HG02884 (cell line): ENCODE data around the gene FMN1.

Experiments
- ATAC-seq: cut with Tn5 transposase; IDR thresholded peaks from one replicate; pipeline ENCODE4 v1.9.1; 2021; ENCODE audit warnings: mild to moderate bottlenecking, moderate library complexity; ENCODE audit not compliant: unreplicated experiment

The FMN1 gene

DNA sequence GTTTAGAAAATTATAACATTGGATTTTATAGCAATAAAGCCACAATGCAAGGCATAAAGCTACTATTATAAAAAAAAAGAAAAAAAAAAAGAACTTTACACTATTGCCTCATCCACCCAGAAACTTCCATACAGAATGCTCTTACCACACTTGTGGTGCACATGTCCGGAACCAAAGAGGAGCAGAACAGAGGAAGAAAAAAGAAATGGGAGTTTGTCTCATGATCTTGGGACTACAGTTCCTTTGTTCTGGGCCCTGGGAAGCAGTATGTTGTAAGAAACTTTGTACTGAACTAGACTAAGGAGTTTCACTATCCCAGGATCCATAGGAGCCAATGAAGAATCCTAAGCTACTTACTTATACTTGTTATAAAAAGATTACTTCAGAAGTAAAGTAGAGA lies 36.1 kb downstream of the FMN1 start:
- ATAC-seq: no peak

DNA sequence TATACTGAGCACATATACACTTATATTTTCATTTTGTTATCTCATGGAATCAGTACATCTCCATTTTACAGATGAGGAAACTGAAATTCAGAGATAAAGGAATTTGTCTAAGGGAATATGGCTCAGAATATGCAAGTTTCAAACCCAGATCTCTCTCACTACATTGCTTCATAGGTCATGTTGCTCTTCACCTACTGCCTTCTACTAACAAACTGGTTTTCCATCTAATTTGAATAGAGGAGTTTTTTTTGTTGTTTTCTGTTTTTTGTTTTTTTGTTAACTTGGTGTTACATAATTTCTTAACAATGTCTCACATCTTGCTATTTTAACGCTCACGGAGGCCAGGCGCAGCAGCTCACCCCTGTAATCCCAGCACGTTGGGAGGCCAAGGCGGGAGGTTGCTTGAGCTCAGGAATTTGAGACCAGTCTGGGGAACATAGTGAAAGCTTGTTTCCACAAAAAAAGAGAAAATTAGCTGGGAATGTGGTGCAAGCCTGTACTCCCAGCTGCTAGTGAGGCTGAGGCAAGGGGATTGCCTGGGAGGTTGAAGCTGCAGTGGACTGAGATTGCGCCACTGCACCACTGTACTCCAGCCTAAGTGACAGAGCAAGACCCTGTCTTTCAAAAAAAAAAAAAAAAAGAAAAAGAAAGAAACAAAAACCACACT lies 37.0 kb downstream of the FMN1 start:
- ATAC-seq: no peak

DNA sequence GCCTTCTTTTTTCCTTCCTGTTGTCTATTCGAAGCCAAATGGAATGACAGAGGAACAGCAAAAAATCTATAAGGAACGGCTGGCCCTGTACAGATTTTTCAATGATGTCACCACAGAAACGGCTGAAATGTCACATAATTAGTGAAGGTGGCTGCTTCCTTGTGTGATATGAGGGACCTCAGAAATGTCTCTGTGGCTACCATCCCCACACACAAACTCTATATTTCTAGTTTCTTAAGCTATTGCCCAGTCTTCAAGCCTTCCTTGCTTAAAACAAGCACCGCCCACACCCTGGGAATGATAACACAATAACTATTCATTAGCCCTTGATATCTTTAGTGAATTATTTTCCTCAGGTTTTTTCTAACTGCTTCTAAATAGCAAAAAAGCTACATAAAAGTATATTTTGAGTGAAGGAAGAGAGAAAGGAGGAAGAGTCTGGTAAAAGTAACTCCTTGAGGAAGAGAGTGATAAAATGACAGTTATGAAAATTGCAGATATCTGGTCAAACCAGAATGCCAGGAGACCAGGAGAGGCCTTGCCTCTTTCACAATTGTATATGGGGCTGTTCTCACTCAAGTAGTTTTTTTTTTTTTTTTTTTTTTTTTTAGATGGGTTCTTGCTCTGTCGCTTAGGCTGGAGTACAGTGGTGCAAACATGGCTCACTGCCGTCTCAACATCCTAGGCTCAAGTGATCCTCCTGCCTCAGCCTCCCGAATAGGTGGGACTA lies 38.7 kb downstream of the FMN1 start:
- ATAC-seq: no peak

DNA sequence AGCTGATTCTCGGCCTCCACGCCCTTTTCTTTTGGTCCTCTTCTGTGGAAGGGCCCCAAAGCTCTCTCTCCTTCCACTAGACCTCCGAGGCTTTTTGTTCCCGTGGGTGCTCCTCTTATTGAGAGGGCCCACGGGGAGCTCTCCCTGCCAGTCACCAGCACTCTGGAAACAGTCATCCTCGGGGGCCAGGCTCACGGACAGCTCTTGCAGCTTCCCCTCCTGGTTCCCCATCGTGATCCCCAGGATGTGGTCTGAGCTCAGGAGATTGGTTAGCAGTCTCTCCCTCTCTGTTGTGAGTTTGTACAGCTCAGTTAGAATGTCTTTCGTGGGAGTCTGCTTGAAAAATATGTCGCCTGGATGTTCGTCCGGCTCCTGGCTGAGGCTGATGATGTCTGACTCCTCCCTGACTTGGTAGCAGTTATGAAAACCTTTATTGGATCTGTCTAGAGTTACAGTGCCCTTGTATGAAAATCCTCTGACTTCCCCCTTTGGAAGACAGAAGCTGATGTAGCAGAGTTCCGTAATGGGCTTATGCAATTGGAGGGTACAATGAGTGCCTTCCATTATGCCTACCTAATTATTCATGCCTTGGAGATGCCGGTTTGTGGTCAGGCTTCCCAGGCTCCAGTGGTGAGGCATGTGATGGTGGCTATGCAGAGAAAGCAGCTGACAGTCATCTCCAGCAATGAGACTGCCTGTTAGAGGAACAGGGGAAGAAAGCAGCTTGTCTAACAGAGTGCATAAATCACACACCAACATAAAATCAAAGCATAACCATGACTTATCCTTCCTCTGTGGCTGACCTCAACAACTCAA lies 40.0 kb downstream of the FMN1 start:
- ATAC-seq: no peak

DNA sequence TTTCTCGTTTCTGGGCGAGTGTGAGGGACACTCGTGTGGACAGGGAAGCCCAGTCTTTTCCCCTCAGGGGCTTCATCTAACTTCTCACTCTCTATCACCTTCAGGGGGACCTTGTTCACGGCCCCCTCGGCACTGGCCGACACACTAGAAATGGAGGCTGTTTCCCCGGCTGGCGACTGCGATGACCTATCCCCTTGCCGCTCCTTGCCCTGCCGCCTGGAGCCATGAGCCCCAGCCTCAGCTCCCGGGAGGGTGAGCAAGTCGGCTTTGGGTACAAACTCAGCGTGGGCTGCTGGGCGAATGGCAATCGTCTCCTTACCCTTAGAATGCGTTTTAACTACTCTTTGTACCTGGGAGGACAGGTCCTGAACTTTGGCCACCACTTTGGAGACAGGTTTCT lies 41.0 kb downstream of the FMN1 start:
- no peak for ATAC-seq

DNA sequence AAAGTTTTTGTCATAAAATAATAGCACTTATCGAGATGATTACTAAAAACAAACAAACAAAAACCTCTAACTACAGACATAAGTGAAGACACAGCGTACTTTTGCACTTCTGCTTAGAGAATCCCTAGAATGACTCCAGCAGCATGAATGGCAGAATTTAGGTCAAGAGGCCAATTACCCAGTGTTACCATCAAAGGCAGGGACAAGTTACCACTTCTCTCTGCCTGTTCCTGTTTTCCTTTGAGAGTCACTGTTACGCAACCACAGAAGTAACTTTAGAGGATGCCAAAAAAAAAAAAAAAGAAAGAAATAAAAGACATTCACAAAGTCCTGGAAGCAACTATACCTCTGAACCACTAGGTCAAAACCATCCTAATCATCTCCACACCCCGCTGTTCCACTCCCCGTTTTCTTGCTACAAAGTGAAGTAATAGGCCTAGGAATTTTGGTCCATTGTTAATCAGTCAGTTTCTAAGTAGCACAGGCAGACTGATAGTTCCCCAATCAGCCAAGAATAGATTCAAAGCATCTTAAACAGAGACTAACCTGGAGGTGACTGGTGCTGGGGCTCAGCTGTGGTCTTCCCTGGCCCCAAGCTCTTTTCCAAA lies 41.9 kb downstream of the FMN1 start:
- no peak for ATAC-seq

DNA sequence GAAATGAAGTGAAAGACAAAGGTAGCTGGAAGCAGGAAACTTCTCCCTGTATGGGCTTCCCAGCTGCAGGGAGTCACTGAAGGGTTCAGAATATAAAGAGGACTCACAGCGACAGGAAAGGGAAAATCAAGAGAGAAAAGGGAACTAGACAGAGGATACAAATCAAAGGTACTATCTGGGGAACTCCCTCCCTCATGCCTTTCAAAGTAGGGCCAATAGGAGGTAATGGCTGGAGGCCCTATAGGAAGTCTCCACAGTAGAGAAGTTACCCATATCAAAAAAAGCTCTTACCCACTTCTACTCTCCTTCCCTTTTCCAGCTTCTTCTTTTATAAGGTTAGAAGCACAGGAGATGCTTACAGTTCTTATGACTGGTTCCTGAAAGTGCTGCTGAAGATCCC lies 43.5 kb downstream of the FMN1 start:
- ATAC-seq: no peak

DNA sequence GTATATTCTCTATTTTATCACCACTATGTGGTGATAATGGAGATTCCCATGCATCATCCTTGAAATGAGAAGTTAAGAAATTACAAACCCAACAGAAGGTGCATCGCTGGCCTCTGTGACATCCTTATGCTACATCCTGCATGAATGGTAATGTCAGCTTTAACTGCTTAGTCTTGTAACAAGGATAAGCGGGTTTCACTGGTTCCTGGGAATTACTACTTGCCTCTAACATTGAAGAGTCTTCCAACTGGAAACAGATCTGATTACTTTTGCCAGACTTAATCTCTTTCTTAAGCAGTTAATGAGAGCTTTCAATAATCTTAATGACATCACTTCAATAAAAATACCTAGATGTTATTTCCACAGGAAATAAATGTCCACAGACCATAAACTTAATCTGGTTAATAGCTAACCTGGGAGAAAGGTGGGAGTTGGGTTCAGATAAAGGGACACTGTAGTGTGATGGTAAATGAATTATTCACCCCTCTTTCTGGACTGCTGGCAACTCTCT lies 44.0 kb downstream of the FMN1 start:
- no peak for ATAC-seq

DNA sequence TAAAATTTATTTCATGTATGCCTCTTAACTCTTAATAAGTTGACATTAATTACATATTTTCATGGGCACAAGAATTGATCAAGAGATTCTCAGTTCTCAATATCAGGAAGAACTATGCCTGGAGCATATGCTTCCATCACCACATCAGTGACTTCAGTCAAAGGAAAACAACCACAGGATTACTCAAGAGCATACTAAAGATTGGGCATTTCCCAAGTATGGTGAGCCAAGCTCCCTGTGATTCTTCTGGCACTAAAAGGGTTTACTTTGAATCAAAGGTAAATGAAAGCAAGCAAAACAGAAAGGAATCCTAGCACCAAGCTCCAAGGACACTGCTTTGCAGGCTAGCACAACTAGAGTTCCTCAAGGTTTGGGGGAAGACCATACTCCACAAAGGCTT lies 44.6 kb downstream of the FMN1 start:
- no peak for ATAC-seq

DNA sequence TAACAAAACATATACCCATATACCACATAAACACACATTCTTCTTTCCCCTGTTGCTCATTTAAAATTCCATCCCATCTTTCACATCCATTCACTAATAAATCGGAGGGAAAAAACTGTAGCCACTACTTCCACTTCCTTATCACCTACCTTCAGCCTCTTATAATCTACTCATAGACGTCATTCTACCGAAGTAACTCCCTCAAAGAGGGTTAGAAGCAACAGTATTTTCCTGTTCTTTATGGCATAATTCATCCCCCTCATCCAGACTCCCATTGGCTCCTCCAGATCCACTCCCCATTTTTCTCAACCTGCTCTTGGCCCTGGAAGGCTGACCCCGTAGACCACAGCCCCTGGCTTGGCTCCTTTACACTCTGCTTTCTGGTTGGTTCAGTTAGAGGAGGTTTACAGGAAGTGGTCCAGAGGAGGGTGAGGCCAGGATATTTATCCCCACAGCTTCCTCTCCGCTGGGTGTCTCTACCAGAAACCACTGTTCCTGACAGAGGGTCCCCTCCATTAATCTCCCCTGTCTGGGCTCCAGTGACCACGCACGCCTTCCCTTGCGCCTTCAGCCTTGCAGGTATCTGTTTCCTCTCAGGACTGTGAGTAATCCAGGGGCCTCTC lies 46.3 kb downstream of the FMN1 start:
- ATAC-seq: no peak

DNA sequence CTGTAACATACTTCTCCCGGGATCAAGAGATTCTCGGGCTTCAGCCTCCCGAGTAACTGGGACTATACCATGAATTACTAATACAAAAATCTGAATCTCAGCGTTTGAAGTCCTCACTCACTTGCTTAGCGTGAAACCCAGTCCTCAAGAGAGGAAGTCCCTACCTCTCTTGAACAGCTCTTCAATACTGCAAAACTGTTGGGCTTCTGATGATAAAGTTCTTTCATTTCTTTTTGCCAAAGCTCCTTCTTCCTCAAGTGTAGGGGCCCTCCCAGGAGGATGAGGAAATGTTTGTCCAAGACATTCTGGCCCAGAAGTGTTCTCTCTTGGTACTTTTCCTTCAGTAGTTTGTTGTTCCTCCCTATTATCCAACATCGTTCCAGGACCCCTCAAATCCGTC lies 48.5 kb downstream of the FMN1 start:
- no peak for ATAC-seq

DNA sequence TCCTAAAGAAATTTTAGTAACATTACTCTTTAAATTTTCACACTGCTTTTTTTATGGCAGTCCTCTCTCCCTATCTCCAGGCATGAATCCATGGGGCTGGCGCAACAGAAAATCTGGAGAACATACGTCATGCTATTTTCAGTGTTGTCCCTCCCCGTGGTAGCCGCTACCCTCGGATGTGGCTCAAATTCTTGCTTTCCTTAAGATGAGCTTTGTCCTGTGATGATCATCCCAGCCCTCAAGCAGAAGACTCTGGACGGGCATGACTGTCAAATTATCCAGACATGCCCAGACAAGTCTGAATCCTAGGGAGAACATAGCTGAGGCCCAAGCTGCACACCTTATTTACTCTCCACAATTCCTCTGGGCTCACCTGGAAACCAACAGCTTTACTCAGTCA lies 49.1 kb downstream of the FMN1 start:
- no peak for ATAC-seq

DNA sequence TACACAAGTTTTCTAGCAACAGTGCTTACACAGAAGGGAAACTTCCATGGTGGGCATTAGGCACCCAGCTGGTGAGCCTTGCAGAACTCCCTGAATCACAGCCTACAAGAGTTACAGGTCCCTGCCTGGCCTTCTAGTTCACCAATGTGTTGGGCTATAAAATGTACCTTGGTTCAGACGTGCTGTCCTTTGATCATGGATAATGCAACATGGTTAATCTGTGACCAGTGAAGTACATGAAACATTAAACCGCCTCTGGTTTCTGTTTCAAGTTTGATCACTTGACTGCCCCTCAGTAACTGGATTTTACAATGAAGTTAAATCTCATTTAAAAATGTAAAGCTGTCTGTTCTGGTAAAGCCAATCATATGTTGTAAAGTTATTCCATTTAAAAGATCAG lies 51.8 kb downstream of the FMN1 start:
- no peak for ATAC-seq

DNA sequence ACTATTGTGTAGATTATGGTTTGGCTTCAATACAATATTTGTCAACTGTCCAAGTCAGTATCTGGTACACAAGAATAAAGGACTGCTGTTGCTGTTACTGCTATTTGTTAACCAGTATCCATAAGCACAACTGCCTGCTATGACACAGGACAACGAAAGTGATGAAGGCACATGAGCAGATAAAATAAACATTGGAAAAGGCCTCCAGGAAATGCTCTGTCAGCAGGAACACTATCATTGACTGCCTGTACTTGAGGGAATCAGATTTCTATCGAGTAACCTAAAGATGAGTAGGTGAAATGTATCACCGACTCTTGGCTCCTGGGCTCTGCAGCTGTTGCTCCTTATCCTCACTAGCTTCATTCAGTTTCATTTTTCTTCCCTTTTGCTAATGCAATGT lies 56.5 kb downstream of the FMN1 start:
- no peak for ATAC-seq

DNA sequence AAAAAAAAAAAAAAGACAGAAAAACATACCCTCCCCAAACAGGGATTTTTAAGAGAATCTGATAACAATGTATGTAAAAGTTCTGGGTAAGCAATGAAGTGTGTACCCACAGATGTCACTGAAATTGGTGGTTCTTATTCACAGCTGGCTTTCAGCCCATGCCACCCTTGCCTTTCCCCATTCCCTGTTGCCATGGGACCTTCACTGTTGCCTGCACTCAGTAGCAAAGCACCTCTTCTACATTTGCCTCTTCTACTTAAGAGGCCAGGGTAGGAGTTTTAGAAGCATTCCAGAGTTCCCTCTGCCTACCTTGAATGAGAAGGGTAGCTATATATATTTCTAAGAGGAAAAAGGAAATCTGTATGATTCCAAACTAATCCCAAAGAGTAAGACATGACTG lies 57.4 kb downstream of the FMN1 start:
- ATAC-seq: no peak

DNA sequence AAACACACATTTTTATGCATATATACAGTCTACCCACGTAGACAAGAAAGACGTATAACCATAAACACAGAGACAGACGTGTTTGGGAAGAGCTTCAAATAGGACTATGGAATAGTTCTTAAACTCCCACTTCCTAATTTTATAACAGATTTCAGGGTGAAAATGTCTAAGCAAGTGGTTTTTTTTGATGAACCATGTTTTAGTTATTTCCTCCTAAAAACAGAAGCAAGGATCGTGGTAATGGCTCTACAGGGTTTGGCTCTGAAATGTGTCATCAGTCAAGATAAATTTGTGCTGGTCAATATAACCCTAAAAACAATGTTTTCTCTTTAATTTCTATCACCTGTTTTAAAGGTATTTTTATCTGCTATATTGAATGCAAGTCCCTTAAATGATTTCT lies 58.2 kb downstream of the FMN1 start:
- ATAC-seq: no peak

DNA sequence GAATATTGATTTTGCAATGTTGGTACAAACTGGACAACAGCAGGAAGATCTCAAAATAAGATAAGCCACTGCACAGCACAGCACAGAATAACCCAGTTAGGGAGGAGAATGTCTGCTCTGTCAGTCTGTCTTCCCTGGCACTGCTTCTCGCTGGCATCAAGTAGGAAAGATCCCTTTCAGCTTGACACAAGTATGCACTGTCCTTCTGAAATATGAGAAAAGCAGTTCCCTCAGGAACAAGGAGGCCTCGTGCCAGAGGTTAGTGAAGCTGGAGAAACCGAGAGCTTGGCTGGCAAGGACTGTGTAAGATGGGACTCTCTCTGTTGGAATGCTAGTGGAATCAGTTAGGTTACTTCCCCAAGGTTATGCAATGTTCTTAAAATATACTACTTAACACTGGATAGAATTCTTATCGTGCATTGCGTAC lies 59.1 kb downstream of the FMN1 start:
- ATAC-seq: no peak

DNA sequence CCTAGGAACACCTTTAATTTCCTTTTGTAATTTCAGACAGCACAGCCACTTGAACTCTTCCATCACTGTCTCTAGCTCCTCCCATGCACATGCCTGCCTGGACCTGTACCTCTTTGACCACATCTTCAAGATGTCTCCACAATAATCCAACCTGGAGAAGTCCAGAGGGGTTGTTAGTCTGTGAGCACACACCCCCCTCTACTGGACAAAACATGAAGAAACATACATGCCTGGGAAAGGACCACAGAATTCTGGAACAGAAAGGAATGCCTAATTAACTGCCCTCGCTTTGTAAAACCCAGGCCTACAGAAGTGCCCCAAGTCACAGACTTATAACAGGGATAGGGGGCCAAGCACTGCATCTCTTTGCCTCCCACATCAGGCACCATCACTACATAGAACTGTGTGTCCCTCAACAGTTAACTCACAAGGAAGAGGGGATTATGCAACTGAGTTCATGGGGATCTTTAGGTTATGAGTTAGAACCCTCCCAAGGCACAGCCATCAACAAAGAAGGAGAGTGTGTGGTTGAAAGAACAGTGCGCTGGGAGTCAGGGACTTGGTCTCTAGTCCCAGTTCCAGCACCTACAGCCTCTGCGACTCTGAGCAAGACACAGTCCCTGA lies 61.7 kb downstream of the FMN1 start:
- ATAC-seq: no peak

DNA sequence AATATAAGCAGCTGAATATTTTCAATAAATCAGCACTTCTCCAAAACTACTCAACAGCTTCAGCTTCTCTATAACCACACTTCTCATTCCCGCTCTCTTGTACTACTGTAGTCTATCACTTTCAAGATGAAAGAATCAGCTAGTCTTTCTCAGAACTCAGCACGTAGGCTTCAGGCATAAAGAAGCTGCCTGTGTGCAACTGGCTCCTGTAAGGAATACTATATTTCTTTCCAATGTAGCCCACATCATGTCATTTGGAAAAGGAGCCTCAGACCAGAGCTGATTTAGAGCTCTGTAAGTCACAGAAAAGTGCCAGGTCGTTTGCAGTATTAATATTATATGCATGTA lies 62.3 kb downstream of the FMN1 start:
- ATAC-seq: no peak

DNA sequence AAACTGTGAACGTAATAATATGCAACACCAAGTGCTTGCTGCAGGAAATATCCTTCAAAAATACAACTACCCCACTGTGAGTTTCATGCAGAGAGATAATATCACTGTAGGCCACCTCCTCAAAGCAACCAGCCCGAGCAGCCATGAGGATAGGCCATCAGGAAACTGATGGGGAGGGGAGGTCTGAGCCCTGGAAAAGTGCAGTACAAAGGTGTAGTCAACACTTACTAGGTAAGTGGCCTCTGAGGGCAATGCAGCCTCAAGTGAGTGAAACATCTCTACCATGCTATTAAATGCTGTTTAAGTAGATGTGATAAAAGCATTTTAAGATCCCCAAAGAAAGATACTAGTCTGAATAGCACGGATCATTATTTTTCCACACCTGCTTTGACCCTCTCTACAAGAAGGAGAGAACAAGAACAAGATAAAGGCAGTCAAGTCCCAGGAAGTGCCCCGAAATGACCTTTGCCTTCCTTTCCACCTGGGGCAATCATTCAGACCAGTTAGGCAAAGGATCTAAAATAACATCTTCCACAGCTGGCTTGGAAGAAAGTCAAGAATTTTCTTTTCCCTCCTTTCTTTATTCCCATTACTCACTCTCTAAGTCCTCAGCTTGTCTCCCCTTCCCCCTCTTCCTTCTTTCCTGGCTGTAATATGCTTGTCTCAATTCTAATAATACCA lies 62.8 kb downstream of the FMN1 start:
- no peak for ATAC-seq
